ENCODE results near the gene STAT3.

Gene STAT3

GRCh38 chr17:42283241-42284023, 104.8 kb downstream of the STAT3 start:
- ChIA-PET CTCF (interaction anchor here (0.7 kb wide), 1 partner anchor 99 kb away, joined by 3 read pairs; no protein-coding TSS in a partner anchor), POLR2A (no interaction called here)
- no peak overlapping the region for H3K4me3 ChIP-seq (ENCODE audit: low read depth, low read length)
- no peak for DNase-seq (ENCODE audit: low read depth, low spot score)
- no peak for TF ChIP-seq CTCF (IDR thresholded peaks at IDR 0.05; ENCODE audit: insufficient read depth, low read length, missing control alignments)

- POLR2A ChIA-PET: no interaction called here
- CTCF ChIA-PET: interaction anchor here (0.7 kb wide), 1 partner anchor 98 kb away, joined by 3 read pairs; no protein-coding TSS in a partner anchor
- no peak overlapping the region for H3K4me3 ChIP-seq (ENCODE audit: low read depth, low read length)
- DNase-seq (ENCODE audit: low read depth, low spot score): no peak
- TF ChIP-seq CTCF (IDR thresholded peaks at IDR 0.05; ENCODE audit: insufficient read depth, low read length, missing control alignments): no peak
Measured at GRCh38 chr17:42282478-42283080, 105.7 kb downstream of the STAT3 start.

GRCh38 chr17:42281571-42282096, 106.6 kb downstream of the STAT3 start:
- ChIA-PET CTCF (no interaction called here), POLR2A (interaction anchor here (0.6 kb wide), 1 partner anchor 236 kb away, joined by 3 read pairs; no protein-coding TSS in a partner anchor)
- DNase-seq (ENCODE audit: low read depth, low spot score): no peak
- no peak for TF ChIP-seq CTCF (IDR thresholded peaks at IDR 0.05; ENCODE audit: insufficient read depth, low read length, missing control alignments)
- H3K4me3 ChIP-seq (ENCODE audit: low read depth, low read length): no peak overlapping the region

GRCh38 chr17:42279776-42280630, 108.2 kb downstream of the STAT3 start:
- ChIA-PET CTCF (interaction anchor here (1.0 kb wide), 1 partner anchor 10 kb away, joined by 8 read pairs; no protein-coding TSS in a partner anchor), POLR2A (interaction anchor here (0.9 kb wide), 1 partner anchor 8 kb away, joined by 3 read pairs; the partner anchor contains the start of gene STAT5A)
- no peak for DNase-seq (ENCODE audit: low read depth, low spot score)
- H3K4me3 ChIP-seq (ENCODE audit: low read depth, low read length): no peak overlapping the region
- no peak for TF ChIP-seq CTCF (IDR thresholded peaks at IDR 0.05; ENCODE audit: insufficient read depth, low read length, missing control alignments)

- no peak for DNase-seq (ENCODE audit: low read depth, low spot score)
- POLR2A ChIA-PET: interaction anchor here (0.8 to 1.5 kb wide), 4 partner anchors 11 to 146 kb away, joined by 3 to 7 read pairs (median 4); partner anchors contain the start of genes CAVIN1 and STAT5A
- 0 out of 2 replicates have a peak overlapping the region, but pooled peaks have one; percentile 3 for H3K4me3 ChIP-seq (ENCODE audit: low read depth, low read length)
- CTCF ChIA-PET: interaction anchor here (1.1 to 1.4 kb wide), 5 partner anchors 10 to 257 kb away, joined by 3 to 4 read pairs (median 4); partner anchors contain the start of gene NKIRAS2
- TF ChIP-seq CTCF (IDR thresholded peaks at IDR 0.05; ENCODE audit: insufficient read depth, low read length, missing control alignments): no peak
Measured at GRCh38 chr17:42277342-42277712, 110.9 kb downstream of the STAT3 start.
